ENCODE data around the gene RAB11FIP5.
"Not testable (repeated sequence)": the region's sequence is repeated elsewhere in the genome, so short reads cannot be mapped to it uniquely, and the experiment has no call there.

RAB11FIP5 gene

DNA sequence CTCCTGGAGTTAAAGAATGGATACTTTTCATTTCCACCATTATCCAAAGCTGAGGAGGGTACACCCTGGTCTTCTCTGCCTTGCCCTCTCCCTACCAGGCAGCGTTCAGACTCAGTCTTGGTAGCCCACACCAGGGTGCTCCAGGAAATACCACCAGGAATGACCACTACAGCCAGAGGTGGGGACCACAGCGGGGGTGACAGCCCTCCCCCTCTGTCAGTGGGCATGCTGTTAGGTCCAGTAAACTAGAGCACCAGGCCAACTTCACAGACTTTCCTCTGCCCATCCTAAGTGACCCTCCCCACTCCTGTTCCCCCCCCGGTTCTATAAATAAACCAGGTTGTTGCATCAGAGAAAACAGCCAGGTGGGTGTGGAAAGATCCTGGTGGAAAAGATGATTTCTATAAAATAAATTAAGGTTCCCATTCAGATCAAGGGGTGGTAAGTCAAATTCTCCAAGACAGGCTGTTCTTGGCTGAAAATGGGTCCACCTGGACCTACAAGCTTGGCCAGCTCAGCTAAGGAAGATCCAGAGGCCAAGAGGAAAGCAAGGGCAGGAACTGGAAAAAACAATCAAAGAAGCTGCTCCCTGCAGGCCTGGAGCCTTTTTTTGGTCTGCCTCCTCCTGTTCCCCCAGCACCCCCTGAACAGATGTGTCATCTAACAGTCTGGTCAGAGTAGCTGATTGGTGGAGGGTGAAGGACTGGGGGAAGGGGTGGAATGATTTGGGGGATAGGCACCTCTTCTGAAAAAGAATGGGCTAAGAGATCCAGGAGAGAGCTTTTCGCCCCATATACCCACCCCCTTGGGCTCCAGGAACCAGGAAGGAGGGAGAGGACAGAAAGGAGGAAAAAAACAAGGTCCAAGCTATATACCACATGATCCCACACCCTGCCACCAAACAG is 2.3 kb downstream of the RAB11FIP5 start:
- no peak for DNase-seq (ENCODE audit: low spot score)

DNA sequence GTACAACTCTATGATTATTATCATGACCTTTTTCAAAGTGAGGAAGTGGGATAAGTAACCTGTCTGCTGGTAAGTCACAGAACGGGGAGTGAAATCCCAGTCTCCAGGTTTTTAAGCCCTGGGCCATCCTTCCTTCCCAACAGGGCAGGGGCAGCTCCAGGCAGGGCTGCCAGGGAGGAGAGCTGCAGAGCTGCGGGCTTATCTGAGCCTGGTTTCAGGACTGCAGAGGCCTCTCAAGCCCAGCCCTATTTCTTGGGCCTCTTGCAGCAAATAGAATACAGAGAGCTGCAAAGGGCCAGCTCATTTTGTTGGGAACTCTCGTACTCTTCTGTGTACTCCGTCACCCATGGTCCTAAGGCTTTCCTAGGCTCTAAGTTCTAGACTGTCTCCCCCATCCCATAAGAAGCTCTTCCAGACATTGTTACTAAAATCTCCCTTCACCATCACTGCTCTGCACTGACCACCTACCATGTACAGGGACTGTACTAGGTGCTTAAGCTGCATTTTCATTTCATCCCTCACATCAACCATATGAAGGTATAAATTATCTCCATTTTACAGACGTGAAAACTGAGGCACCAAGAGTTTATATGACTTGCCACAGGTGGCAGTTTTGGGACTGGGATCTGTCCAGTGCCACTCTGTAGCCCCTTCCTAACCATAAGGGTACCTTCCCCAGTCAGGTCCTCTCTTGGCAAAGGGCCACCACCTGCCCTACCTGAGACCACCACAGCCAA is 3.1 kb downstream of the RAB11FIP5 start:
- DNase-seq (ENCODE audit: low spot score): no peak

DNA sequence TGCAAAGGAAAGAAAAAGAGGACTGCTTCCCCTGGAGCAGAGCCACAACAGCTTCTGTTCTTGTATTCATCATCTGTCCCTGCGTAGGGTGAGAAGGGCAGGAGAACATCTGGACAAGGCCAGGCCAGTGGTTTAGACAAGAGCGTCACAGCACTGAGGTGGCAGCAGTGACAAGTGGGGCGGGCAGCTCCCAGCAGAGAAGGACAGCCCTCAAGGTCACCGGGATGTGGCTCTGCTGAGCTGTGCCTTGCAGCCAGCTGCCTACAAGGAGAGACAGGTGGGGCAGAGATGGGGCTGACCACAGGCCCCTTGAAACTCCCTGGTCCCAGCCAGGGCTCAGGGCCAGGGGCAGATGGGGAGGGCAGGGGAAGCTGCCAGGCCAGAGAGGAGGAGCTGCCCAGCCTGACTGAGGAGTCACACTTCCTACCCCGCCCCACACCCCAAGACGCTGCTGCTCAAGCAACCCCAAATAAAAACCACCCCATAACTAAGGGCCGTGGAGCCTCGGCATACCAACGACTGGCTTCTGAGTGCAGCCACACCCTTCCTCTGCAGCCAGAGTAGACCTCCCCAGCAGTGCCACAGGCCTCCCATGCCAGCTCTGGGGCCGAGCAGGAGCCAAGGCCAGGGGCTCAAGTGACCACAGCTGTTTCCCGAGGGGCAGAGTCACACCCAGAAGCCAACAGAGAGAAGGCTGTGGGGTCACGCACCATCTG is 5.4 kb downstream of the RAB11FIP5 start:
- DNase-seq (ENCODE audit: low spot score): no peak

DNA sequence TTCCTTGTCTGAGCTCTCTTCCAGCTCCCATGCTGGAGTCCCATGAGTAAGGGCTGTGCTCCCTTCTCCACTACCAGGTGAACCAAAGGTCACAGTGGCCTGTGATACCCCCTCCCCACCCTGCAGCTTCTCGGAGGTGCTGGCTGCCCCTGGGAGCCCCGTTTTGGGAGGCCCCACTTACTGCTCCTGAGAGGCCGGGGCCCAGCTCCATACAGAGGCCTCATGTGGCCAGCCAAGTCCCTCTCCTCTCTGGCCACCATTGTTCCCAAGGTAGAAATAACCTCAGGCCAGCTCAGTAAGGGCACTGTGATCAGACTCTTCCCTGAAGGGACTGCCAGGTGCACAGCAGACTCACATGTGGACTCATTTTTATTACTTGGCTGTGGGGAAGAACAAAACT is 6.0 kb downstream of the RAB11FIP5 start:
- no peak for DNase-seq (ENCODE audit: low spot score)

DNA sequence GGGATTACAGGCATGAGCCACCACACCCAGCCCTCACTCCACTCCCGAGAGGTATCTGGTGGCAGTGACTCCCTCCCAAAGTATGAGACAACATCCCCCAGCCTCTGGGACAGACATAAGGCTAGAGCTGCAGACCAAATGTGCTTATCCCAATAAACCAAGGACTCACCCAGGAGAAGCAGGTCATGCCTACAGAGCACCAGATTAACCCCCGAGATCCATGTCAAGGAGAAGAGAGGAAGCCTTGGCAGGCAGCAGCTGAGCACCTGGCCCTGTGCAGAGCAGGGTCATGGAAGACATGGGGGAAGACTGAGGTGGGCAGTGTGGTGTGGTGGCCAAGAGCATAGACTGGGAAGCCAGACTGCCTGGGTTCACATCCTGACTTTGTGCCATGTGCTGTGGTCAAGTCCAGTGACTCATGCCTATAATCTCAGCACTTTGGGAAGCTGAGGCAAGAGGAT is 7.2 kb downstream of the RAB11FIP5 start:
- no peak for DNase-seq (ENCODE audit: low spot score)

DNA sequence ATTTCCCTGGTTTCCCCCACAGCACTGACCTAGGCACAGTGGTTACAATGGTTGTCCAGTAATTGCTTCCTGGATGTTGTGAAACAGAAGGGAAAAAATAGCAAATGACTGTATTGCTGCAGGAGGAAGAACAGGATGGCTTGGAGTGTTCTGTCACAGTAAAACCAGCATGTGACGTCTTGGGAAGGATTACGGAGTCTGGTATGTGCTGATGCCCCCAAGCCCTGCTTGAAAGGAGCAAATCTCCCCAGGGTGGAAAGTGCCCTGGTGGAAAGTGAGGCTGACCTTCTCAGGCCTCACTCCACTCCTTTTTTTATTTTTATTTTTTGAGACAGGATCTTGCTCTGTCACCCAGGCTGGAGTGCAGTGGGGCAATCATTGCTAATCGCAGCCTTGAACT is 7.8 kb downstream of the RAB11FIP5 start:
- DNase-seq (ENCODE audit: low spot score): no peak

DNA sequence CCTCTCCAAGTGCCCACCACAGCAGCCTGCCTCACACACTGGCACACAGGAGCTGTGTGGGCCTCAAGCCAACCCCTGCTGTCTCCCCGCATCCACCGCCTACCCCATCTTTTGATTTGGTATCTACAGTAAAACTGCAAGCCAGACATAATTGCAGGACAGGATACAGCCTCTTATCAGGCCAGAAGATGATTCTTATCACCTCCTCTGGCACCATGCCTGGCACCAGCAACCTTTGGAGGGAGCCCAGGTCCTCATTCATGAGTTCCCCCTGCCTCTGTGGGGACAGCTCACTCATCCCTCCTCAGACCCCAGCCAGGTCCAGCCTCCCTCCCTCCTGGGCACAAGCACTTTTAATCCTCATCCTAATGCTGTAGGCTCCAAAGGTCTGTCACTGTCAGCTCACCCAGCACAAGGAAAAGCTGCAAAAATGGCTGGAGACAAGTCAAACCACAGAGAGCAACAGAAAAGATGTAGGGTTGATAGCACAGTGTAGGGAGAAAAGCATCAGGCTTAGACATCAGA is 9.7 kb downstream of the RAB11FIP5 start:
- no peak for DNase-seq (ENCODE audit: low spot score)

DNA sequence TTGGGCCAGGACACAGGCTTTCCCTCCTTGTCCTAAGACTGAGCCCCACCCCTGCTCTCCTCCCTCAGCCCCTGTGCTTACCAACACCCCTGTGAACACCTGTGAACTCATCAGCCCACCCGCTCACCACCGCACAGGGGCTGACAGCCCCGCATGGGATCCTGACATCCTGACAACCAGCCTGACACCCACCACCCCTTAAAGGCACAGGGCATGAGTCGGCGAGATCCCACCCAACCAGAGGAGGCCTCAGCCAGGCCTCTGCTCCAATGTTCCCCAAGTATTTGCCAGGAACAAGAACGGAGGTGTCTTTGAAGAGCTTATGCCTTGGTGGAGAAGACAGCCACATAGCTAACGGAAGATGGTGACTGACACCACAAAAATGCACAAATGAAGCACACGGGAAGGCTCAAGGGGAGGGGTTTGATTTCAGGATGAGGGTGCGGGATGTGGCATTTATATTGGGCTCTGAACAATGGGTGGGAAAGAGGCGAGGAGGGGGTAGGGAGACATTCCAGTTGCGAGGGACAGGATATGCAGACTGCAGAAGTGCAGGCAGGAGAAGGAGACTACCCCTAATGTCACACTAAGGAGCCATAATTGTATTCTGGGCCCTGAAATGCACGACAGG is 11.0 kb downstream of the RAB11FIP5 start:
- no peak for DNase-seq (ENCODE audit: low spot score)

DNA sequence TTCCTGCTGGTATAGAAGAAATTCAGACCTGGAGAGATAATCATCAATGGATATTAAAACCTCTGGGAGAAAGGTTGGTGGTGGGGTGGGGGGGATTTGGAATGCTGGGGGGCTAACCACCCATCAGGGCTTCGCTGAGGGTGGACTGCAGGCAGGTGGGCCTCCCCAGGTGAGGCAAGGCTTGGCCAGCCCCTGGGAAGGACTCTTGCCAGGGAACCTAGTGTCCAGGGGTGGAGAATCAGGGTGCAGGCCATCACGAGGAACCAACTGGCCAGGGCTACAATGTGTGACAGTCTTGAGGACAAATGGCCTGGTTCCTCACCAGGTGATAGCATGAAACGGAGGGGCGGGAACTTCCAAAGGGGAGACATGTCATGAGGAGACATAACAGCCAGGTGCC is 11.8 kb downstream of the RAB11FIP5 start:
- DNase-seq (ENCODE audit: low spot score): no peak

DNA sequence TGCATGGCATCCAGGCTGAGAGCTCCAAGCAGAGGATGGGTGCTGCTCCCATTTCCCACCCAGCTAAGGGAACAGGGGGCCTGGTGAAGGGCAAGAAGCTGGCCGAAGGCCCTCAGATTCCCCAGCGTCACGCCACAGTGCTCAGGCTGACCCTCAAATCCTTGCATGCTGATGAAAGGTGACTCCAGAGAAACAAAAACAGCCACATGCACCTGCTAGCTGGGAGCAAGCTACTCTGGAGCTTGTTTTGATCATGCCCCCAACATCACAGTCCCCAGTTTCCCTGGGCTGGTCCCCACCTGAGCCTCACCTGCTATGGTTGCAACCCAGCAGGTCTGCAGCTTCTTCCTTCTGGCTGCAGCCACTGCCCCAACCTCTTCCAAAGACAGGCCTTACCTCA is 13.3 kb downstream of the RAB11FIP5 start:
- no peak for DNase-seq (ENCODE audit: low spot score)

DNA sequence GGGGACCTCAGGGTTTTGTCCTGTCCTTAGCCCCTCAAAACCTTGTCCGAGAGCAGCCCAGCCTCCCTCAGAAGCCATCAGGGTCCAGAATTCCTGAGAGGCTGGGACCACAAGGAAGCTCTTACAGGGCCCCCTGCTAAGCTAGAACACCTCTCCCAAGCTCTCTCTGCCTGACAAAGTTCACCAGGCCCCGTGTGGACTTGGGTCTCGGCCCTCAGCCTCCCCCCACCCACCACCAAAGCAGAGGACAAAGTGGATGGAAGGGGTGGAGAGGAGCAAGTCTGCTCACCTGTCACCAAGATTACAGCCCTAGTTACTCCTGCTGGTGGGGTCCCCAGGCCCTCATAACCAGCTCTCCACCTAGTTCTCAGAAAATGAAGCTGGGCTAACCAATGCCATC is 16.8 kb downstream of the RAB11FIP5 start:
- DNase-seq (ENCODE audit: low spot score): no peak

DNA sequence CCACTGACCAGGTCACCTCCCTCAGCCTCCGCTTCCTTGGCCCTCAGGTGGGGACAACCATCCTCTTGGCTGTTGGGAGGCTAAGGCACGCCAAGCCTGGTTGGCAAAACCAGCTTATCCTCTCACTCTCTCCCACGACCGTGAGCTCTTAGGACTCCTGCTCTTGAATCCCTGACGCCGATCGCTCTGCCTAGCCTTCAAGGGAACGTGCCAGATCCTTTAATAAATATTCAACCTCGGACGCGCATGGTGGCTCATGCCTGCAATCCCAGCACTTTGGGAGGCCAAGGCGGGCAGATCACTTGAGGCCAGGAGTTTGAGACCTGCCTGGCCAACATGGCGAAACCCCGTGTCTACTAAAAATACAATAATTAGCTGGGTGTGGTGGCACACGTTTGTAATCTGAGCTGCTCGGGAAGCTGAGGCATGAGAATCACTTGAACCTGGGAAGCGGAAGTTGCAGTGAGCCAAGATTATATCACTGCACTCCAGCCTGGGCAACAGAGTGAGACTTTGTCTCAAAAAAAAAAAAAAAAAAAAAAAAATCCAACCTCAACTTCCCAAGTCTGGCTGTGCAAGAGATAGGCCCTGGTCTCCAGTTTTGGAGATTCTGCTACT is 19.0 kb downstream of the RAB11FIP5 start:
- not testable (repeated sequence) for DNase-seq (ENCODE audit: low spot score)

DNA sequence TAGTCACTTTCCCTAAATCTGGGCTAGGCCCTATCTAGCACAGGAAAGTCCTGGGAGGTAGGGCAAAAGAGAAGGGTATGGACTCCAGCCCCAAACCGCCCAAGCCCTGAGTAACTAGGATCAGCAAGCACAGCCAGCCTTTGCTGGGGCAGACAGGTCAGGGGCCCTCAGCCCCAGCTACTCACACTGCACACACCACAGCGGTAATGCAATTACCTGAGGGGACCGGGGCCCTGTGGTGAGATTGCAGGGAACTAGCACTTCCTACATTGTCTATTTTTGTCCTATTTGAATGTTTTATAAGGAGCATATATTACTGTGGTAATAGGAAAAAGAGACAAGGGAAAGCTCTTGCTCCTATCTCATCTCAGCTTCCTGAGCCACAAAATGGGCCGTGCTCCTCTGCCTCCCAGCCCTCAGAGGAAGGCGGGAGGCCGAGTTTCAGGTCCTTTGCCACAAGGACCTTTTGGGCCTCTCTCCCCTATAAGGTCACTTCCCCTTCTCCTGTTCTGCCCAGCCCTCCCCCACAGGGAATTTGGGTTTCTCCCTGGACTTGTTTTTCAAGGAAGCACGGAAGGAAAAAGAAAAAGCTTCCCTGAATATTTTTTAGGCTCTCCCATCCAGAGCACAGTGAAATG is 20.5 kb downstream of the RAB11FIP5 start:
- DNase-seq (ENCODE audit: low spot score): peak; percentile 53

DNA sequence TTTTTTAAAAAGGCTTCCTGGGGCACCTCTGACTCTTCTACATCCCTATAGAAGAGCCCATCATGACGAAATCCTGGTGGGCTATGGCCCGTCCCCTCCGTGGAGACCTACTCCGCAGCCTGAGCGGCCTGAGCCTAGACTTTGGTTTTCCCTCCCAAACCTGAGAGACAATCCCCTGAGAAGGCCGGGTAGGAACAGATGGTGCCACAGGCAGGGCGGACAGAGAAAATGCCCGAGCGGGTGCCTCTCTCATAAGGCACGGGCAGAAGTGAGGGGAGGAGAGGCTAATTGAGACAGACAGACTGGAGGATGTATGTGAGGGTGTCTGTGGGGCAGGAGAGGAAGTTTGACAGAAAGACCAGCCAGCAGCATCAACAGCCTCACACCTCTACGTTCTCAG is 21.1 kb downstream of the RAB11FIP5 start:
- no peak for DNase-seq (ENCODE audit: low spot score)

DNA sequence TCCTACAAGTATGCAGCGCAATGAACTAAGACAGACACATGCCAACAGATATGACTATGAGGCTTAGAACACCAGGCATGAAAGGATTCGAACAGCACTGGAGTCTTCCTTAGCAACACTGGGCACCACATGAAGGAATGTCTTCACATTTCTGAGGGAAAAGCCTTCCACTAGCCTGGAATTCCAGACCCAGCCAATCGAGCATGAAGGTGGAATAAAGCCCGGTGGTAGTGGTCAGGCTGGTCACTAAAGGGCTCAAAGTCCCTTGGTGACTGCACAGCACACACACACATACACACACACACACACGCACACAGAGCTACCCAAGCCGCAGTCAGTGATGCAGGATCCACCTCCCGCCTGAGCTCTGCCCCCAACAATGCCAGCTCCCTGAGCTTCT is 21.6 kb downstream of the RAB11FIP5 start:
- DNase-seq (ENCODE audit: low spot score): no peak

DNA sequence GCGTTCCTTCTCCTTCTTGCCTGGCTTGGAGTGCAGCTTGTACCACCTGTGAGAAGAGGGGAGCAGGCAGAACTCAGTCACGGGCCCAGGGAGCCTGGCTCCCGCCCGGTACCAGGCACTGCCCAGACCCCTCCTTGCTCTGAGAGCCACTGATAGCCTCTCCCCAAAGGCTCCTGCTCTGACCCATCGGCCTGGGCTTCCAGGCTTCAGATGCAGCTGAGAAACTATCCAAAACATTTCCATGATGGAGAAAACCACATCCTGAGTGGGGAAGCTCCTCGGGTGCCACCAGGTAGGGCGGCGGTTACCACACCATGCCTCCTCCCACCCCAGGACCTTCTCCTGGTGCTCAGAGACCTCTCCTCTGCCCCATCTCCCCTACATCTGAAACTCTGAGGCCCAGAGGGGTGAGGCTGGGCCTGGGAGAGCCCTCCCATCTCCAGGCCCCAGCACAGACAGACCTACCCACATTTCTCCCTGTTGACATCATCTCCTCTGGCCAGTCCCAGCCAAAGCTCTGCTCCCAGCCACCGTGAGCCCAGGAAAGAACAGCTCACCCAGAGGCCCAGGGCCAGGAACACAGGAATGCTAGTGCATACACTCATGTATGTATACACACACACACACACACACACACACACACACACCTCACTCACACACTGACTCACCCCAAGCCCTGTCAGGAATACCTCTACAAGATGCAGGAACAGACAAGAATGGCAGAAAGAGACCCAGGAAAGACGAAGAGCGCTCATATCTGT is 23.3 kb downstream of the RAB11FIP5 start:
- DNase-seq (ENCODE audit: low spot score): no peak

DNA sequence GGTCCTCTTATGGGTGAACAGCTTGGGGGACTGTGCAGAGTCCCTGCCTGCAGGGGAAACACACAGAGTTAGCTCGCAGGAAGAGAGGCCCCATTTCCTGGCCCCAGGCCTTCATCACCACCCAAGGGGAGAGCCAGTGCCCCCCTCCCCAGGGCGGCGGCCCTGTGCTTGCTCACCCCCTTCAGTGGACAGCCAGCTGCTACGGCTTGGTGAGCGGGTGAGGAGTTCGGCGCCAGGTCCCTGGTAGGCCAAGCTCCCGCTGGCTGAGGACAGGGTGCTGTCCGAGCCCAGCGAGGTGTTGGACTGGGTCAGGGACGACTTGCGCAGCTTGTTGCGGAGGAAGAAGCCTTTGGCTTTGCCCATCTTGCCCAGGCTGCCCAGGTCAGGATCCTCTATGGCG is 24.0 kb downstream of the RAB11FIP5 start:
- DNase-seq (ENCODE audit: low spot score): no peak

DNA sequence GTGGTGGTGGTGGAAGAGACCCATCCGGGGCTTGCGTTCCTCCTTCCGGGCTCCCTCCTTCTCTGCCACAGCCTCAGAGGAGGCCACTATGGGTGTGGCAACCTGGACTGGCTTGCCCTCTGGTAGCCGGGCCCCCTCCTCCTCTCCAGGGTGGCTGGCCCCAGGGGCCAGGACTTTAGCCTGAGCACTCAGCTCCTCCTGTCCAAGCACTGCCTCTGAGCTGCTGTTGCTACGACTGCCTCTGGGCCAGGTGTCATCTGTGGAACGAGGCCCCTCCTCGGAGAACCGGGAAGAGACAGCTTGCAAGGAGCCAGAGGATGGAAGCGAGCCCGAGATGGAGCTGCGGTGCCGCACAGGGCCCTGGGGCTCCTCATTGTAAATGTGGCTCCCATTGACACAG is 24.5 kb downstream of the RAB11FIP5 start:
- DNase-seq (ENCODE audit: low spot score): no peak

DNA sequence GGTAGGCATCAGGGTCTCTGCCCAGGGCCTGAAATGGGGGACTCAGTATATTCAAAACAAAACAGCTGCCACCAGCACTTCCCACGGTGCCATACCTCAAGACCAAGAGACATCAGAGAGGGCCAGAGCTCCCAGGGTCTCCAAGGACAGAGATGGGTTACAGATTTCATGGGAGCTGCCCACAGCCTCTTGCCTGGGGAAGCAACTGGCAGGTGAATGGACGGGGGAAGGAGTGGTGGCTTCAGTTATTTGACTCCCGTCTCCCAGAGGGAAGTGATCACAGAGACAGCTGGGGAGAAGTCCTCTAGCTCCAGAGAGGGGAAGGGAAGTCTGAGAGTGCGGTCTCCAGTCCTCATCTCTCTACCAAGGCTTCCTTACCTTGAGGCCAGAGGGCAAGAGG is 25.4 kb downstream of the RAB11FIP5 start:
- no peak for DNase-seq (ENCODE audit: low spot score)

DNA sequence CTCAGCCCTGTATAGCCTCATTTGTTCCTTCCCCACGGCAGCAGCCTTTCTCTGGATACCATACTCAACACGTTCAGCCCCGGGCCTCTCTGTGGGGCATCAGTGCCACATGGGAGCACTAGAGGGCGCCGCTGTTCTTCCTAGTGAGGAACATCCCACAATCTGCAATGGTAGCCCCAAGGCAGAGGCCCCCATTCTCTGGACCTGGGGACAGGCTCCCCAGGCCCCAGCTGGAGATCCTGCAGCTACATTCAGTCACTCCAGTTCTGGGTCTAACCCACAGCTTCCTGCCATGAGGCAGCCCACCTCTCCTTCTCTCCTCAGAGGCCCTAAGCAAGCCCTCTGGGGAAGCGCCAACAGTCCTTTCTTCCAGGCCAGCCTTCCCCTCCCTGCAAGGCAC is 27.1 kb downstream of the RAB11FIP5 start:
- DNase-seq (ENCODE audit: low spot score): peak; percentile 68

All from SK-N-DZ (cell line).